Measurements from ENCODE around the gene ZNF653.

Gene ZNF653

DNA sequence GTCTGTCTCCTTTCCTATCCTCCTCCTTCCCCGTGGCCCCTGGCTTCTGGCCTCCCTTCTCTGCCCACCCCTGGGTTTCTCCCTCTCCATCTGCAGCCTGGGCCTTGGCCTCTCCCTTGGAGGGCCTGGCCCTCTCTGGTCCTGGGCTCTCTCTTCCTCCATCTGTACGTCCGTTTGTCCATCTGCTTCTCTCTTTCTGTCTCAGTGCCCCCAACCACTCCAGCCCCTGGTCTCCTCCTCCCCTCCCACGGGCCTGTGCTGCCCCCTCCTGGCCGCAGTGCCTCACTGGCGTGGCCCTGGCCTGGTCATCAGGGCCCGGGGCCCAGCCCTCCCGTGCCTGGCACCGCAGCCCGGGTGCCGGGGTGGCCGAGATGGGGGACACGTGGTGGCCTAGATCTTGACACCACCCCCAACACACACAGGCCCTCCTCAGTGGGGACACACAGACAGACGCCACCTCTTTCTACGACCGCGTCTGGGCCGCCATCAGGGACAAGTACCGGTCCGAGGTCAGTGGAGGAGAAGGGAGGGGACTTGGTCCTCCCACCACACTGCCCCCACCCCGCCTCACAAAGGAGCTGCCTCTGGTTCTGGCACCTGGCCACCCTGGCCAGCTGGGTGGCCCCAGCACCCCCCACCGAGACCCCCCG, 58.9 kb downstream of the ZNF653 start:
- TF ChIP-seq, protein P1, sequence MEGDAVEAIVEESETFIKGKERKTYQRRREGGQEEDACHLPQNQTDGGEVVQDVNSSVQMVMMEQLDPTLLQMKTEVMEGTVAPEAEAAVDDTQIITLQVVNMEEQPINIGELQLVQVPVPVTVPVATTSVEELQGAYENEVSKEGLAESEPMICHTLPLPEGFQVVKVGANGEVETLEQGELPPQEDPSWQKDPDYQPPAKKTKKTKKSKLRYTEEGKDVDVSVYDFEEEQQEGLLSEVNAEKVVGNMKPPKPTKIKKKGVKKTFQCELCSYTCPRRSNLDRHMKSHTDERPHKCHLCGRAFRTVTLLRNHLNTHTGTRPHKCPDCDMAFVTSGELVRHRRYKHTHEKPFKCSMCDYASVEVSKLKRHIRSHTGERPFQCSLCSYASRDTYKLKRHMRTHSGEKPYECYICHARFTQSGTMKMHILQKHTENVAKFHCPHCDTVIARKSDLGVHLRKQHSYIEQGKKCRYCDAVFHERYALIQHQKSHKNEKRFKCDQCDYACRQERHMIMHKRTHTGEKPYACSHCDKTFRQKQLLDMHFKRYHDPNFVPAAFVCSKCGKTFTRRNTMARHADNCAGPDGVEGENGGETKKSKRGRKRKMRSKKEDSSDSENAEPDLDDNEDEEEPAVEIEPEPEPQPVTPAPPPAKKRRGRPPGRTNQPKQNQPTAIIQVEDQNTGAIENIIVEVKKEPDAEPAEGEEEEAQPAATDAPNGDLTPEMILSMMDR (IDR thresholded peaks at IDR 0.05), result peak; percentile 90

DNA sequence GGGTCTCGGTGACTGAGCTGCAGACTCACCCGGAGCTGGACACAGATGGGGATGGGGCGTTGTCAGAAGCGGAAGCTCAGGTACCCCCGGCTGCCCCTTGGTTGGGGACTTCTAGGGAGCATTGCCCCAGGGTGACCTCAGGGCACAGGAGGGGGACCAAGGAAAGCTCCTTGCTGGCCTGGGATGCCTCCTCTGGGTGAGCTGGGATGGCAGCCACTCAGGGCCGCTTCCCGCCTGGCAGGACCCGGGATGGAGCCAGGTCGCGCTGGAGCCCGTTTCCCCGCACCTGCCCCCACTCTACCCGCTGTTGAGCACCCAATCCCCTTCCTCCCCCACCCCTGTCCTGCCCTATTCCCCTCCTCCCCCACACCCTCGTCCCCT, 59.4 kb downstream of the ZNF653 start:
- TF ChIP-seq, protein P1 (IDR thresholded peaks at IDR 0.05), result no peak

DNA sequence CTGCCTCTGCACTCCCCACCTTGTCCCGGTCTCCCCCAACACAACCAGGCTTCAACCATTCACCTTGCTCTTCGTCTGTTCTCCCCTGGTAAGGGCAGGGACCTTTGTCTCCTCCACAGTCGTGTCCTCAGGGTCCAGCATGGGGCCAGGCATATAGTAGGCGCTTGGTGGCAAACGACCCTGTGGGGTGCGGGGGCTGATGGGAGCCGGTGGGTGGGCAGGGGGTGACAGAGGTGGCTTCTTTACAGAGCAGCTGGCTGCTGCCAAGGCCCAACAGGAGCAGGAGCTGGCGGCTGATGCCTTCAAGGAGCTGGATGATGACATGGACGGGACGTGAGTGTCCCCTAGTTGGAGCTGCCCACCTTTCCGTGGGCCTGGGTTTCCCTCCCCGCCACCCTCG, 60.5 kb downstream of the ZNF653 start:
- TF ChIP-seq, protein P1 (IDR thresholded peaks at IDR 0.05), result no peak

DNA sequence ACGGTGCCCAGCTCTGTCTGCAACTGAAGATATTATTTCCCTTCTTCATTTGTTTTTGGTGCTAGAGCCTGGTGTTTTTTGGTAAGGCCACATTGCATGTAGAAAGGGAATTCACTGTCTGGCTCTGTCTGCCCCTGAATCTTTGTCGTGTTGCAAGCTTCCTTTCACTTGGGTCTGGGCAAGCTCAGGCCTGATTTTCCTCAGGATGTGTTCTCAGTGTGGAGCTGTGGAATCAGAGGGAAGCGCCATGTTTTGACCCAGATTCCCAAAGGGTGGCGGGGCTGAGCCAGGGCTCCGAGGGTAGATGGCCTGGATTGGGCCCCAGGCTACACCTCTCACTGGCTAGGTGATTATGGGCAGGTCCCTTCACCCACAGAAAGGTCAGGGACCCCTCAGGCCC, 61.6 kb downstream of the ZNF653 start:
- TF ChIP-seq, protein P1 (IDR thresholded peaks at IDR 0.05), result no peak

DNA sequence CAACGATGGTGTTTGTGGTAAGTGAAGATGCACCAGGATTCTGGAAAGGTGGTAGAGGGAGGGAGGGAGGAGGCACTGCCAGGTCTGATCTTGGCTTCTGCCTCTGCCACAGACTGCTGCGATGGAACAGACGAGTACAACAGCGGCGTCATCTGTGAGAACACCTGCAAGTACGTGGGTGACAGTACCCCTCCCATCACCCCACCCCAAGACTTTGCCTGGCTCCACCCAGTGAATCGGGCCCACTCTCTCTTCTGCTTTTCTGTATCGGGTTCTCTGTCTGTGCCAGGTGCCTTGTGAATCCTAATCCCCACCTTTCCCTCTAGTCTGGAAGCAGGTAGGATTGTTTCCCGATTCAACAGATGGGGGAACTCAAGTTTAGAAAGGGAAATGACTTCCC, 67.7 kb downstream of the ZNF653 start:
- TF ChIP-seq, protein P1 (IDR thresholded peaks at IDR 0.05), result no peak

DNA sequence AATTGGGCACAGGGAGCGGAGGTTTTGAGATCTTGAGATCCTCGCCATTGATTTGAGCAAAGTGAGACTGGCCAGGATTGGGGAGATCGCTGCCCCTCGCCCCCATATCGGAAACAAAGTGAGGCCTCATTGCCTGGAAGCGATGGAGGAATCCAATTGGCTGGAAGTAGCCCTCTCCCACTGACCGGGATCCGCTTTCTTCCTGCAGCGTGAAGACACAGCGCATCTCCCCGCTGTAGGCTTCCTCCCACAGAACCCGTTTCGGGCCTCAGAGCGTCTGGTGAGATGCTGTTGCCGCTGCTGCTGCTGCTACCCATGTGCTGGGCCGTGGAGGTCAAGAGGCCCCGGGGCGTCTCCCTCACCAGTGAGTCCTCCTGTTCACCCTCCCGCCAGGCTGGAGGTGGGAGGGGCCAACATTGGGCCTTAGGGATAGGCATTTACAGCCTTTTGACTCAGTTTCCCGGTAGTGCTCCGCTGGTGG, 69.8 kb downstream of the ZNF653 start:
- TF ChIP-seq, protein P1 (IDR thresholded peaks at IDR 0.05), result no peak

DNA sequence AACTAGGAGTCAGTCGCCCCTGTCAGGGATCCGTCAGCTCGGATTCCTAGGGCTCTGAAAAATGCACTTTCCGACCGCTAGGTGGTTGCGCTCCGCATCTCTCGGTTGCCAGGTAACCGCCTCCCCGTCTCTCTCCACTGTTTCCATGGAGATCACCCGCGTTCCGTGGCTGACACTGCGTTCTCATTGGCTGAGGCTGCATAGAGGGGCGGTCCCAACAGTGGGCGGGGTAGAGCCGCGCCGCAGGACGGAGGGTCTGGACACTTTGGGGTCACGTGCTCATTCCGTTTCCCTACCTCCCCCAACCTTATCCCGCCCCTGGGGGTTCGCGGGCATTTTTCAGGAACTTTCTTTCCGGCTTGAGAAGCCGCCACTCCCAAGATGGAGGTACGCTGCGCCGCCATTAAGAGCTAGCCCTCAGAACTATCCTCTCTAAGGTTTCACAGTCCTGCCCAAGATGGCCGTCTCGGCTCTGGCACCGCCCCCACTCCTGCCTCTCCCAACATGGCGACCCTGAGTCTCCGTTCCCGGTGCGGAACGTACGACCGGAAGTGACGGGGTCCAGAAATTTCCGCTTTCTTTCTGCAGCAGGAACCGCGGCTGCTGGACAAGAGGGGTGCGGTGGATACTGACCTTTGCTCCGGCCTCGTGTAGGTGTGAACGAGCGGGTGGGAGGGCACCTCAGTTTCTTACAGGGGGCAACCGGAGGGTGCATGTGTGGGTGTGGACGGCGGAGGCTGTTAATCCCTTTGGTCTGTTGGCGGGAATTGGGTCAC, 70.4 kb downstream of the ZNF653 start, which contains the start of the genes ODAD3 and PRKCSH:
Gene ODAD3, minus strand, starts transcription at position 65 of the 776 bp plus-strand sequence. CDS start 105 bp downstream, outside the sequence.
Gene PRKCSH, plus strand, starts transcription at position 579 of the 776 bp plus-strand sequence. CDS start 483 bp downstream, outside the sequence.
- TF ChIP-seq, protein P1 (IDR thresholded peaks at IDR 0.05), result peak; percentile 84

Data from LNCAP (cell line).